ENCODE measurements around the gene STK35.

GRCh38 chr20:2142649-2143048 is 41.0 kb downstream of the STK35 start:
- TF ChIP-seq FOSL1 (IDR thresholded peaks at IDR 0.05; ENCODE audit: insufficient read depth, low read depth, low read length) = no peak
- no peak for TF ChIP-seq EZH2 (IDR thresholded peaks at IDR 0.05; ENCODE audit: low read depth, low read length, severe bottlenecking)
- TF ChIP-seq SP1 (IDR thresholded peaks at IDR 0.05; ENCODE audit: low read depth, low read length) = no peak
